HepG2 (cell line): Measurements from ENCODE around the gene SND1. TPM values are rescaled to one million over a fixed set of nuclear protein-coding genes. Genes with fewer than 3 reads are reported as not detected.

ENCODE experiments used
- ATAC-seq: fragments of 200-7000 bp; cut with Tn5 transposase; 3 replicates; pipeline ENCODE4 v1.9.1; 2020; ENCODE audit warnings: mild to moderate bottlenecking, moderate library complexity
- BruUV-seq: library from RNA; stranded (reverse); fragments of 400-500 nt; replicated peaks from 2 replicates; lab custom pipeline; 2021; lab: Mats Ljungman, UMichigan
- CTCF ChIA-PET: fragments of 300-600 bp; formaldehyde crosslinking; extraction: SDS; loops from one replicate; lab custom pipeline; 2021; ENCODE audit warnings: low total read pairs, inconsistent platforms, low intra/inter-chr PET ratio; lab: Yijun Ruan, JAX
- POLR2A ChIA-PET: fragments of 350-600 bp; sonication (Branson Sonifier 250); formaldehyde crosslinking; loops from one replicate; lab custom pipeline; 2020; ENCODE audit warnings: antibody characterized with exemption, inconsistent platforms; lab: Yijun Ruan, JAX
- DNase-seq: peaks from one replicate; pipeline ENCODE4 v3.0.0-alpha.2; 2015; ENCODE audit warnings: low spot score
- FAIRE-seq: peaks from 3 replicates; lab custom pipeline; 2011; peaks lifted over from hg19 to GRCh38; lab: Jason Lieb, UNC
- H2AFZ ChIP-seq: one replicate; pipeline ENCODE4 v1.6.1; 2011; ENCODE audit warnings: low read length, inconsistent platforms
- H3K27ac ChIP-seq: fragments of 300-600 bp; 3 replicates; pipeline ENCODE4 v1.8.0; 2011; ENCODE audit warnings: mixed run types, mild to moderate bottlenecking, mixed read lengths, low read length, inconsistent platforms; ENCODE audit not compliant: insufficient read depth; ENCODE audit errors: extremely low read length
- H3K27me3 ChIP-seq, 2 experiments: fragments of 200-600 bp in 1 of 2; 2 replicates in 1 of 2; 3 replicates in 1 of 2; pipeline versions ENCODE4 v1.6.0 to v1.8.0; 2011; ENCODE audit warnings: low read length in 2 of 2, mild to moderate bottlenecking in 2 of 2, moderate library complexity in 2 of 2, inconsistent platforms in 1 of 2; ENCODE audit not compliant: insufficient read depth in 2 of 2, control insufficient read depth in 1 of 2
- H3K36me3 ChIP-seq, 2 experiments: fragments of 200-600 bp in 1 of 2; replicated peaks in 1 of 2; 2 replicates in 1 of 2; 3 replicates in 1 of 2; pipeline versions ENCODE4 v1.5.1 to v1.8.0; 2011; ENCODE audit warnings: low read length in 2 of 2, inconsistent platforms in 1 of 2; ENCODE audit not compliant: insufficient read depth in 2 of 2, control insufficient read depth in 1 of 2
- H3K4me1 ChIP-seq: 2 replicates; pipeline ENCODE4 v1.5.1; 2012; ENCODE audit warnings: low read length, inconsistent platforms; ENCODE audit not compliant: insufficient read depth
- H3K4me2 ChIP-seq: 2 replicates; pipeline ENCODE4 v1.6.0; 2011; ENCODE audit warnings: low read depth, low read length, inconsistent platforms
- H3K4me3 ChIP-seq, 3 experiments: fragments of 200-600 bp in 1 of 3; sonication (generic), shearing (Covaris generic) in 1 of 3; replicated peaks in 1 of 3; 2 replicates each; pipeline ENCODE4 v1.5.1; 2011 to 2016; ENCODE audit warnings: low read length in 3 of 3, inconsistent platforms in 2 of 3, low read depth in 2 of 3, mild to moderate bottlenecking in 2 of 3, control low read depth in 1 of 3, mixed read lengths in 1 of 3; ENCODE audit not compliant: insufficient read depth in 1 of 3
- H3K79me2 ChIP-seq: one replicate; pipeline ENCODE4 v1.6.1; 2011; ENCODE audit warnings: low read length, inconsistent platforms; ENCODE audit not compliant: insufficient read depth
- H3K9ac ChIP-seq: 2 replicates; pipeline ENCODE4 v1.6.0; 2011; ENCODE audit warnings: mild to moderate bottlenecking, low read depth, low read length, inconsistent platforms; ENCODE audit not compliant: insufficient read depth
- H3K9me3 ChIP-seq: 2 replicates; pipeline ENCODE4 v1.5.1; 2012; ENCODE audit warnings: mild to moderate bottlenecking, low read length
- H4K20me1 ChIP-seq: 2 replicates; pipeline ENCODE4 v1.6.0; 2011; ENCODE audit warnings: inconsistent platforms, mild to moderate bottlenecking, low read length, moderate library complexity; ENCODE audit not compliant: insufficient read depth
- ERF ChIP-seq: IDR thresholded peaks from 2 replicates; pipeline ENCODE4 v1.6.1; 2018; ENCODE audit warnings: missing biosample characterization, missing genetic modification reagents
- ETV6 ChIP-seq: sonication (generic); formaldehyde crosslinking; conservative IDR thresholded peaks from 2 replicates; pipeline ENCODE4 v1.4.0; 2020; ENCODE audit warnings: missing genetic modification reagents
- NONO ChIP-seq, 2 experiments: fragments of 450-650 bp in 1 of 2; sonication (generic) in 1 of 2; formaldehyde crosslinking in 1 of 2; IDR thresholded peaks in 1 of 2; conservative IDR thresholded peaks in 1 of 2; 2 replicates each; pipeline versions ENCODE4 v1.6.1 to v1.8.0; 2017 to 2022; ENCODE audit warnings: mild to moderate bottlenecking in 1 of 2, missing genetic modification reagents in 1 of 2, moderate library complexity in 1 of 2
- ZFAT ChIP-seq: sonication (generic); formaldehyde crosslinking; conservative IDR thresholded peaks from 2 replicates; pipeline ENCODE4 v1.8.1; 2023; ENCODE audit warnings: missing genetic modification reagents, inconsistent platforms
- ZIK1 ChIP-seq: sonication (generic); formaldehyde crosslinking; IDR thresholded peaks from 2 replicates; pipeline ENCODE4 v1.5.0; 2020; ENCODE audit warnings: mild to moderate bottlenecking, low read depth, missing genetic modification reagents, borderline replicate concordance
- ZNF280D ChIP-seq: sonication (generic); formaldehyde crosslinking; IDR thresholded peaks from 2 replicates; pipeline ENCODE4 v1.5.1; 2020; ENCODE audit warnings: mild to moderate bottlenecking, missing genetic modification reagents
- ZNF430 ChIP-seq: sonication (generic); formaldehyde crosslinking; IDR thresholded peaks from 2 replicates; pipeline ENCODE4 v1.9.0; 2021; ENCODE audit warnings: mild to moderate bottlenecking, missing genetic modification reagents
- ZNF598 ChIP-seq: sonication (generic); formaldehyde crosslinking; IDR thresholded peaks from 2 replicates; pipeline ENCODE4 v1.5.1; 2020; ENCODE audit warnings: mild to moderate bottlenecking, missing genetic modification reagents, borderline replicate concordance
- ZNF614 ChIP-seq: IDR thresholded peaks from 2 replicates; pipeline ENCODE4 v1.6.1; 2018; ENCODE audit warnings: missing biosample characterization, missing genetic modification reagents, inconsistent platforms, borderline replicate concordance
- WGBS: methylation state at CpG from one replicate; pipeline ENCODE4 v1.1.6; 2017; ENCODE audit warnings: low lambda C conversion rate; 5-methylcytosine and 5-hydroxymethylcytosine counted together
- in situ Hi-C: cut with HindIII; loops from 2 replicates; pipeline ENCODE4 v1.10.0; 2017; ENCODE audit warnings: low pct_unique_long_range_greater_than_20kb; ENCODE audit not compliant: extremely low pct_ligation_motif_present
- intact Hi-C: fragments of 100-400 bp; cut with micrococcal nuclease; formaldehyde crosslinking; loops from one replicate; pipeline ENCODE4 v1.10.0; 2022; ENCODE audit not compliant: unreplicated experiment
- polyA plus RNA-seq, 8 experiments: library from polyadenylated mRNA; depleted of rRNA in 3 of 8; stranded (reverse) in 7 of 8; unstranded in 1 of 8; fragments of >200 nt; fragmentation: Illumina TruSeq in 4 of 8; extraction: Trizol in 4 of 8; gene quantifications; 2 replicates each; pipeline versions ENCODE4 v1.2.1 to v1.2.3, GENCODE V29; 2011 to 2016; ENCODE audit warnings: low read depth in 4 of 8, missing spikeins in 1 of 8, mixed read lengths in 1 of 8; ENCODE audit not compliant: insufficient read depth in 1 of 8
- total RNA-seq, 5 experiments: library from RNA; depleted of rRNA; stranded (reverse); fragments of >200 nt; fragmentation: Illumina TruSeq; extraction: Trizol; gene quantifications; 2 replicates each; pipeline ENCODE4 v1.2.3, GENCODE V29; 2016; ENCODE audit warnings: low read depth in 1 of 5
- TF ChIP-seq, protein P1 (sequence below): sonication (generic); formaldehyde crosslinking; IDR thresholded peaks from 2 replicates; pipeline ENCODE4 v1.5.0; 2020; ENCODE audit warnings: missing genetic modification reagents

Gene SND1
- total and polyA plus RNA-seq, 2 of the 13 experiments (the other 11 are each of a cell fraction or from before 2014, with no cell fraction given) = 110 to 182 TPM

- ATAC-seq (no peak), FAIRE-seq (no peak), DNase-seq (no peak)
- H3K27ac ChIP-seq = no peak overlapping the region
- no peaks in the 10 kb centered on the region; the same call in 1 of the 2 replicates for H3K9me3 ChIP-seq
- no peak overlapping the region for H2AFZ ChIP-seq
- CTCF ChIA-PET = no interaction called here
- peaks cover 2% of the 10 kb centered on the region for H3K79me2 ChIP-seq
- no peak overlapping the region for H3K4me2 ChIP-seq
- no peaks in the 10 kb centered on the region for H3K4me1 ChIP-seq
- H4K20me1 ChIP-seq = peaks cover under 1% of the 10 kb centered on the region; the same call in 1 of the 2 replicates
- in situ Hi-C loops = loop anchor here (5.0 kb wide), 1 partner anchor 497 kb away; no protein-coding TSS in a partner anchor
- POLR2A ChIA-PET = no interaction called here
- no TSS peak for BruUV-seq
- 98% methylated on average over 6 of the region's 6 CpGs for WGBS
- H3K4me3 ChIP-seq = no peak overlapping the region
- intact Hi-C loops = no loop called here
- TF ChIP-seq ZNF430 = no peak
- TF ChIP-seq ETV6 (CRISPR knock-in tag) = no peak
- no peak for TF ChIP-seq ZNF614 (CRISPR knock-in tag)
- no peak for TF ChIP-seq NONO (IDR thresholded peaks at IDR 0.05)
- TF ChIP-seq NONO (CRISPR knock-in tag; conservative IDR thresholded peaks at IDR 0.05) = no peak
- H3K9ac ChIP-seq = no peak overlapping the region
- H3K36me3 ChIP-seq = peaks cover 23 to 95% of the 10 kb centered on the region in 2 experiments
- no peaks in the 10 kb centered on the region for H3K27me3 ChIP-seq
These were observed 53.5 kb downstream of the SND1 start for GRCh38 chr7:127705461-127705959.

DNA sequence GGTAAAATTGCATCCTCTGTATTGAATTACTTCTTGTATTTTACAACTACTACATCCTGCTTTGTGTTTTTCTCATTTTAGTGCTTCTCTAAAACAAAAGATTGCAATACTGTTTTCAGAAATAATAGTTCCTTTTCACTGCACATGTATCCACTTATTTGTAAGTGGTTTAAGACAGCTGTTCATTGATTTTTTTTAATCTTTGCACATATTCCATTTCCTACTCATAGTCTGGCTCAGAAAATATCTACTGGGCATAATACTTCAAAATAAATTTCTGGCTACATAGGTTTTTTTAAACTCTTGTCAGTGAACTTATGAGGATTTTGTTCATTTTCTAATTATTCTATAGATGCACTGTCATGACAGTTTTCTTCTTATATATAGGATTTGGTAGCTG is 54.8 kb downstream of the SND1 start:
- Histone ChIP-seq H3K9ac (no peak overlapping the region), H3K4me1 (no peaks in the 10 kb centered on the region), H3K27me3 (no peaks in the 10 kb centered on the region), H4K20me1 (no peaks in the 10 kb centered on the region; the same call in 1 of the 2 replicates), H3K4me3 (no peak overlapping the region), H3K9me3 (peaks cover 7% of the 10 kb centered on the region), H2AFZ (no peak overlapping the region), H3K79me2 (peaks cover 2% of the 10 kb centered on the region), H3K36me3 (peaks cover 21 to 93% of the 10 kb centered on the region in 2 experiments), H3K27ac (no peak overlapping the region), H3K4me2 (no peak overlapping the region)
- CTCF ChIA-PET = interaction anchor here (2.6 kb wide), 1 partner anchor 502 kb away, joined by 25 read pairs; no protein-coding TSS in a partner anchor
- DNase-seq = no peak
- POLR2A ChIA-PET = no interaction called here
- in situ Hi-C loops = loop anchor here (5.0 kb wide), 1 partner anchor 496 kb away; no protein-coding TSS in a partner anchor
- intact Hi-C loops = no loop called here
- BruUV-seq = no TSS peak
- no peak for ATAC-seq
- no peak for FAIRE-seq
- TF ChIP-seq ZNF280D (CRISPR knock-in tag) = no peak
- TF ChIP-seq, protein P1, sequence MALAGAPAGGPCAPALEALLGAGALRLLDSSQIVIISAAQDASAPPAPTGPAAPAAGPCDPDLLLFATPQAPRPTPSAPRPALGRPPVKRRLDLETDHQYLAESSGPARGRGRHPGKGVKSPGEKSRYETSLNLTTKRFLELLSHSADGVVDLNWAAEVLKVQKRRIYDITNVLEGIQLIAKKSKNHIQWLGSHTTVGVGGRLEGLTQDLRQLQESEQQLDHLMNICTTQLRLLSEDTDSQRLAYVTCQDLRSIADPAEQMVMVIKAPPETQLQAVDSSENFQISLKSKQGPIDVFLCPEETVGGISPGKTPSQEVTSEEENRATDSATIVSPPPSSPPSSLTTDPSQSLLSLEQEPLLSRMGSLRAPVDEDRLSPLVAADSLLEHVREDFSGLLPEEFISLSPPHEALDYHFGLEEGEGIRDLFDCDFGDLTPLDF (CRISPR knock-in tag) = no peak
- TF ChIP-seq ZNF598 (CRISPR knock-in tag) = no peak
- TF ChIP-seq ZIK1 = no peak
- no peak for TF ChIP-seq ERF (CRISPR knock-in tag)
- TF ChIP-seq ZFAT = no peak
